Measurements from ENCODE around the gene WNT5A.

WNT5A gene

DNA sequence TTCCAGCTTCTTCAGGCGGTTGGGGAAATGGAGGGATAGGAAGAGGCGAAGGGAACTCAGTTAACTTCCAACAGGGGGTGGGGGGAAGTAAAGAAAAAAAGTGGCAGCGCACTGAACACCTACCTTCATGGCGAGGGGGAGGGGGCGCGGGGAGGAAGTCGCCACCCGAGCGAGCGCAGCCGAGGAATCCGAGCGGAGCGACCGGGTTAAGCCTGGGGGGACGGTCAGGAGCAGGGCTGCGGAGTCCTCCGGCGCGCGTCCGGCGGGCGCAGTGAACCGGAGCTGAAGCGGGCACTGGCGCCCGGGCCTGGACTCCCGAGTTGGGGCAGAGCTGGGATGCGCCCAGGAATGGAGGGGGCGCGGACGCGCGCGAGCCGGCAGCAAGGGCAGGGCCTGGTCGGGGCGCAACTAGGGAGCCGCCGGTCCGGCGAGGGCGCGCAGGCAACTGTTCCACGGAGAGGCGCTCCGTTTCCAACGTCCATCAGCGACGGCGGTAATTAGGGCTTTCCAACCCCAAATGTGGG, at the start of gene WNT5A:
Gene WNT5A, minus strand, starts transcription at position 450 of the 524 bp plus-strand sequence. Its CDS starts 321 bp downstream, at position 129.
- DNase-seq: no peak

GRCh38 chr3:55534876-55535275, 47.8 kb upstream of the WNT5A start:
- no peak for DNase-seq

- DNase-seq: no peak
Observed at GRCh38 chr3:55532806-55533205, 45.7 kb upstream of the WNT5A start.

GRCh38 chr3:55531321-55531720, 44.2 kb upstream of the WNT5A start:
- DNase-seq: no peak

- no peak for DNase-seq
Observed at GRCh38 chr3:55527361-55527760, 40.3 kb upstream of the WNT5A start.

DNA sequence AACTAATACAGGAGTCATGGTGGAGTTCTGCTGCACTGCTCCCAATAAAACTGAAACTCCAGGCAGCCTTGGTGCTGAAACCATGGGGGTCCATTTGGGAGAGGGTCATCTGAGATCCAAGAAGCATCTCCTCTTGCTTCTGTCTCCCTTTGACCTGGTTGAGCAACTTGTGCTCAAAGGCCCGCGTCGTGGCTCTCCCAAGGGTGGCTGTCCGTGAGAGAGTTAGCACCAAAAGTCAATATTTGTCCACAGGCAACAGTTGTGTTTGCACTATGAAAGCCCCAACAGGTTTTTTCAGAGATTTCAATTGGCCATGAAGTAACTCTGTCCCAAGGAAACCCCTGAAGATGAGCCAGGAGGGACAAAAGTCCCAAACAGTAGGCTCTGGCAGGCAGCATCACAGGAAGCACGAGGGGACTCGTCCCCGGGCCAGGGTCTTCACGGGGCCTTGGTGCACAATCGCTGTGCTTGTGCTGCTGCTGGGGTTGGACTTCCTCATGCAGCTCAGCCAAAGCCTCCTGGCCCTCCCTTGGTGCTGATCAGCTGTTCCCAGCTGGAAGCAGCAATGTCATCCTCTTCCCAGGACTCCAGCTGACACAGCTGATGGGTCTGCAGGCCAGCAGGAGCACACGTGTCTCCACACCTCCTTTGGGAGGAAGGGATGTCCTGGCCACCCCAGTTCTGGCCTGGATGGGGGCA, 39.4 kb upstream of the WNT5A start:
- no peak for DNase-seq

DNA sequence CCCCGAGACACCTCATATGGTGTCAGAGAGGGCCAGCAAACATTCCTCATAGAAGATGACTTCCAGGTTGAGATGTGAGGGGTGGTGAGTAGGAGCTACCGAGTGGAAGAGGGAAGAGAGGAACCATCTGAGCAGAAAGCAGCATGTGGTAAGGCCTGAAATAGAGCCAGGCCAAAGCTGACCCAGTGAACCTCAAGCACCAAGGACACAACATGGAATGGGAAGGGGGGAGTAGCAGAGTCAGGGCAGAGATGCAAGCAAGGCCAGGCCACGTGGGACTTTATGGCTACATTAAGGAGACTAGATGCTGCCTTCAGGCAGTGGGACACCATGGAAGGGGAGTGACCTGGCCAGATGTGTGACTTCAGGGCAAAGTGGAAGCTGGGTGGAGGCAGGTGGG, 38.3 kb upstream of the WNT5A start:
- no peak for DNase-seq

GRCh38 chr3:55524565-55525244, 37.6 kb upstream of the WNT5A start:
- DNase-seq: no peak

DNA sequence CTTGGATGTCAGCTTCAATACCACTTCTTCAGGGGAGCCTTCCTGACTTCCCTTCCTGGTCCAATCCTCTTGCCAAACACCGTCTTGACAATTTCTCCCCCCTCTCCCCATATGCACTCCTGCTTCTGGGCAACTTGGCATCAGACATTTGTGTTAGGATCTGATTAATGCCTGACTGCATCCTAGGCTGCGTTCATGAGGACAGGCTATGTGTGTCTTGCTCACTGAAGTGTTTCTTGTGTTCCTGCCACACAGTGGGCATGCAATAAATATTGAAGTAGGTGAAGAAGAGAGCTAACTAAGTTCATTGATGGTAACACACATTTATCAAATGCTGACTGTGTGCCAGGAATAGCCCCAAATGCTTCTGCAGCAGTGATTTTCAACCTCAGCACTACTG, 36.4 kb upstream of the WNT5A start:
- DNase-seq: no peak

DNA sequence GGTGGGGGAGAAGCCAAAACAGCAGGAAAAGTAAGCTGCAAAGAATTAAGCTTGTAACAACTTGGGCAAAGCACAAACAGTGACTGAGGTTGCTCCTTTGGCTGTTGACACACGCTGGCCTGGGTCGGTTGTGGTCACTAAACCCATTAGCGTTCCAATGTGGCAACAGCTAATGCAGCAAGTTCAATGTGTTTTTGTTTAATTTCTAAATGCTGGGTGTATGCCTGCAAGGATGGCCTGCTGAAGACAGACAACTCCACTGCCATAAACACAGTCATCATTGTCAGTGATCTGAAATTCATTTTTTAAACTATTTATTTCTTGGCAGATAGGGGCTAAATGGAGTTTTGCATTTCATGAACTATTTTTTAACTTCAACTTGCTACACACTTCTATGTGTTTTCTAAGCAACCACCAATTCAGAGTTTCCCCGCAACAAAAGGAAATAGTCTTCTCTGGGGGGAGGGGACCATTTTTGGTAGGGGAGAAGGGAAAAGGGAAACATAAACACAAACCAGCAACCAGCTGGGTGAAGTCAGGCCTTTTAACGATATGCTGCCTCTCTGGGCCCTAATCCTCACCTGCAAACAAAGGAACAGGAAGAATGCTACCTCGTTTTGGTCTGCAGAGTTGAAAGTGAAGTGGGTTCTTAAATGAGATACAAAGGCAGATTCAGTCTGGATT, 34.8 kb upstream of the WNT5A start:
- DNase-seq: peak; percentile 4

DNA sequence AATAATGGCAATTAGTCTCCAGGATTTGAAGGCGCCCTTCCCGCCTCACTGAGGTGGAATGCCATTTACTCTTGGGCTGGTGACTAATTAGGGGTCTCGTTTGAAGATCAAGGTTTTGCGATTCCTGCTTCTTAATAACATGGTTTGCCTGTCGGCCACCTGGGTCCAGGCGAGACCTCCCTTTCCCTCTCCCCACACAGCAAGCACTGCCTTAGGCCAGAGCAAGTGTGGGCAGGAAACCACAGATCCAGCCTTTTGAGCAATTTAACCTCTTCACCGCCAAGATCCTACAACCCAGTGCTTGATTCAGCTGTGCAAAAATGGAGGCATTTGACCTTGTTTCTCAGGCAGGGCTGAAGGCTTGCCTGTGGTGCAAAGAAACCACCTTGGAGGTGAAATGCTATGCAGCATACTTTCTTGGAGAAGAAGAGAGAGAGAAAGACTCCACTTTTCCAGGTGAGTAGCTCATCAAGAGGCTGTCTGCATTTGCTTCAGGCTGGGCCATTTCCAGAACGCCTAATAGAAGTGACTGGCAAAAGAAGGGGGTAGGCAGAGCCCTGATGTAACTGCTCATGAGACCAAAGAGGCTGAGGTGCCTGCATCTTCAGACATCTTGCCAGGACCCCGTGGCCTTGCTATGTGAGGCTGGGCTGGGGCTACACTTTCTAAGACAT, 34.1 kb upstream of the WNT5A start:
- peak; percentile 55 for DNase-seq

GRCh38 chr3:55519019-55519418, 31.9 kb upstream of the WNT5A start:
- DNase-seq: no peak

DNA sequence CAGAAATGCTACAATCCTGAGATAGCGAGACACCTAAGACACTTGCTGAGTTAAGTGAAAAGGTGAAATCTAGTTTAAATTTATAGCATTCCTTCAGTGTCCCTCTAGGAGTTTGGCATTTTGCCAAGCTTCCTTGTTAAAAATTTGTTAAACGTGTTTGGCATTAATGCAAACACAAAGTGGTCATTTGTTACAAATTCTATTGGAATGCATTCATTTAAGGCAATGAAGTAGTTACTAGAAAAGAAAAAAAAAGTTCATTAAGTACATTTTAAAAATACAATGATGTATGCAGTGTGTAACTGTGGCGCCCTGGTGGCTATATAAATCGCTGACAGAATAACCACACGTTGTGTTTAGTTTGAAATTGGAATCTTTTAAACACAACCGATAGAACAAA, 31.3 kb upstream of the WNT5A start:
- no peak for DNase-seq

- no peak for DNase-seq
Observed at GRCh38 chr3:55516392-55517030, 29.4 kb upstream of the WNT5A start.

GRCh38 chr3:55515550-55516246, 28.6 kb upstream of the WNT5A start:
- DNase-seq: no peak

DNA sequence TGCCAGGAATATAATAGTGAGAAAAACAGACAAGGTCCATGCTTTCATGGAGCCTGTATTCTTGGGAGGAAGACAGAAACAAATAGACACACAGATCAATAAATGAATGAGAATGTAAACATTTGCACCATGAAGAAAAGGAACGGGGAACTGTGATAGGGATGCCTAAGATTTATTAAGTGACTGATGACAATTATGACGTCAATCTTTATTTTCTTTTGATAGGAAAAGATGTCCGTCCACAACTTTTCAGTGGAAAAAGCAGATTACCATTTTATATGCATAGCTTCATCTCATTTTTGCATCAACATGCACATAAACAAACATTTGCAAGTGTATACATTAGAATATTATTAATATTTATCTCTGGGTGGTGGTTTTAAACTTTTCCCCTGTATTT, 27.9 kb upstream of the WNT5A start:
- no peak for DNase-seq

GRCh38 chr3:55512571-55513343, 25.7 kb upstream of the WNT5A start:
- no peak for DNase-seq

GRCh38 chr3:55511895-55512570, 24.9 kb upstream of the WNT5A start:
- no peak for DNase-seq

DNA sequence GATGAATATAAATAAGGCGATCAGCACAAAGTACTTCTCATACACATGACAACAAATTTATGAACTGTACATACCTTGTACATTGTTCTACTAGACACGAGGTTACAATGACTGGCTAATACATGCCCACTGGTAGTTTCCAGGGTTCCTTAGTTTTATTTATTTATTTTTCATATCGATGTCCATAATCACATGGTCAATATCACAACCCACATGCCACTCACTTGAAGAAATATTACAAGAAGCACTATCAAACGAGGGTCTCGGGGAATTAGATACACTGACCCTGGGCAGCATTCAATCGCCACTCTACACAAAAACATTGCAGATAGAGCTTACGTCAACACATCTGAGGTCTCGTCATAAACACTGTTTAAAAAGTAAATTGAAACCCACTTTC, 21.2 kb upstream of the WNT5A start:
- DNase-seq: no peak

DNA sequence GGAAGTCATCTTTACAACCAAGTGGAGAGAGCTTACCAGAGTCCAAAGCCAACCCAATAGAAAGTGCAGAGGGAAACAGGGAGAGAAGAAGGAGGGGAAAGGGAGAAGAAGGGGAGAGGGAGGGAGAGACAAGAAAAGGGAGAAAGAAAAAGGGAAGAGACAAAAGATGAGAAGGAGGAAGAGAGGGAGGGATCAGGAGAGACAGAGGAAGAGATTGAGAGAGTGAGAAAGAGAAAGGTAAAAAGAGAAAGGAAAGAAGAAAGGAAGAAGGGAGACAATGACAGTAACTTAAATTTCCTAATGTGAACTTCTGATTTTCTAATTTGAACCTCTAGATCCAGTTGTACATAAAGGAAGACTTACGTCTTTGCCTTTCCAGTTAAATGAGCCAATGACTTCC, 20.7 kb upstream of the WNT5A start:
- no peak for DNase-seq

DNA sequence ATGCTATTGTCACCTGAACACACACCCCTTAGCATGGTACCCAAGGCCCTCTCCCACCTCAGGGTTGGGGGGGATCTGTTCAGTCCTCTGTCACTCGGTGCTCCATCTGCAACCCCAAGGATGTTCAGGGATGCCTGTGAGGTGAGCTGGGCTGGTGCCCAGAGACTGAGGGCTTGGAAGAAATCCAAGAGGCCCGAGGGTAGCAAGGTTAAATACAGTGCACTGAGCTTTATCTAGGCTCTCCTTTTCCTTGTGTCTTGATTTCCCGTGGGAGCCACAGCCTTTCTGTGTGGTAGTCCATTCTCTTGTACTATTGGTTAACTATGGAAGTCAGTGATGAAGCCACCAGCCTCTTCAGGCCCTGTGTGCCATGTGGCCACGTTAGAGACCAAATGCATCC, 18.7 kb upstream of the WNT5A start:
- no peak for DNase-seq

All from DMS79 treated with DMSO at 0.1 percent for 48 hours (cell line).